Loucy (cell line): Measurements from ENCODE around the gene HSD17B12.

Experiments
- EZH2phosphoT487 ChIP-seq: fragments of 200-600 bp; IDR thresholded peaks from 2 replicates; pipeline ENCODE4 v1.6.1; 2018; ENCODE audit warnings: antibody characterized with exemption, mild to moderate bottlenecking, moderate library complexity, borderline replicate concordance
- TF ChIP-seq, protein P1 (sequence below): fragments of 200-600 bp; sonication (generic); conservative IDR thresholded peaks from 2 replicates; pipeline ENCODE4 v1.5.1; 2014; ENCODE audit warnings: mild to moderate bottlenecking, antibody characterized with exemption, low read length

DNA sequence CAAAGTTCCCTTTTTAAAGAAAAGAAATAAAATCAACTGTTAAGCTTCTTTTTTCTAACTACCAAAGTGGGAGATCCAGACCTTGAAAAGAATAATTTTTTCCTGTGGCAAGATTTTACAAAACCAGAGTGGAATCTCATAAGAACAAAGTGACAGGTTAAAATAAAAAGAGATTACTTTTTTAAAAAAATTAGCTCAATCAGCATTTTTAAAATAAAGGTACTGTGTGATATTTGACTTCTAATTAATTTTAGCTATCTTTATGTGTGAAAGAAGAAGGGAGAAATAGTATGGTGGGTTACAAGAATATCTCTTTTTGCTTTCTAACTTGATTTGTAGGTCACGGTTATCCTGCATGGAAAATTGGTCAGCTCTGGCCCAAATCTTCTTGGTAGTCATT, 107.3 kb downstream of the HSD17B12 start:
- TF ChIP-seq EZH2phosphoT487, result no peak
- TF ChIP-seq, protein P1, sequence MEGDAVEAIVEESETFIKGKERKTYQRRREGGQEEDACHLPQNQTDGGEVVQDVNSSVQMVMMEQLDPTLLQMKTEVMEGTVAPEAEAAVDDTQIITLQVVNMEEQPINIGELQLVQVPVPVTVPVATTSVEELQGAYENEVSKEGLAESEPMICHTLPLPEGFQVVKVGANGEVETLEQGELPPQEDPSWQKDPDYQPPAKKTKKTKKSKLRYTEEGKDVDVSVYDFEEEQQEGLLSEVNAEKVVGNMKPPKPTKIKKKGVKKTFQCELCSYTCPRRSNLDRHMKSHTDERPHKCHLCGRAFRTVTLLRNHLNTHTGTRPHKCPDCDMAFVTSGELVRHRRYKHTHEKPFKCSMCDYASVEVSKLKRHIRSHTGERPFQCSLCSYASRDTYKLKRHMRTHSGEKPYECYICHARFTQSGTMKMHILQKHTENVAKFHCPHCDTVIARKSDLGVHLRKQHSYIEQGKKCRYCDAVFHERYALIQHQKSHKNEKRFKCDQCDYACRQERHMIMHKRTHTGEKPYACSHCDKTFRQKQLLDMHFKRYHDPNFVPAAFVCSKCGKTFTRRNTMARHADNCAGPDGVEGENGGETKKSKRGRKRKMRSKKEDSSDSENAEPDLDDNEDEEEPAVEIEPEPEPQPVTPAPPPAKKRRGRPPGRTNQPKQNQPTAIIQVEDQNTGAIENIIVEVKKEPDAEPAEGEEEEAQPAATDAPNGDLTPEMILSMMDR, result no peak
